Measurements from ENCODE around the gene FOXP1.

GRCh38 chr3:71559021-71559420, 24.5 kb downstream of the FOXP1 start:
- no peak for TF ChIP-seq CTCF (IDR thresholded peaks at IDR 0.05; ENCODE audit: poor library complexity, severe bottlenecking)
- no peak for TF ChIP-seq REST (IDR thresholded peaks at IDR 0.05; ENCODE audit: borderline replicate concordance)
- no peak for TF ChIP-seq EZH2 (IDR thresholded peaks at IDR 0.05; ENCODE audit: borderline replicate concordance, insufficient read depth, low read length, poor library complexity, severe bottlenecking)
- TF ChIP-seq EP300 (conservative IDR thresholded peaks at IDR 0.05; ENCODE audit: poor library complexity, severe bottlenecking), result no peak
